HEK293 (cell line): Measurements from ENCODE around the gene RECK.

ENCODE experiments used
- TF ChIP-seq, protein P1 (sequence below): fragments of 450-650 bp; formaldehyde crosslinking; IDR thresholded peaks from 2 replicates; pipeline ENCODE4 v1.5.1; 2016; ENCODE audit warnings: missing biosample characterization, missing genetic modification characterization
- TF ChIP-seq, protein P2 (sequence below): fragments of 450-650 bp; formaldehyde crosslinking; IDR thresholded peaks from 2 replicates; pipeline ENCODE4 v1.5.1; 2016; ENCODE audit warnings: missing biosample characterization, missing genetic modification characterization

DNA sequence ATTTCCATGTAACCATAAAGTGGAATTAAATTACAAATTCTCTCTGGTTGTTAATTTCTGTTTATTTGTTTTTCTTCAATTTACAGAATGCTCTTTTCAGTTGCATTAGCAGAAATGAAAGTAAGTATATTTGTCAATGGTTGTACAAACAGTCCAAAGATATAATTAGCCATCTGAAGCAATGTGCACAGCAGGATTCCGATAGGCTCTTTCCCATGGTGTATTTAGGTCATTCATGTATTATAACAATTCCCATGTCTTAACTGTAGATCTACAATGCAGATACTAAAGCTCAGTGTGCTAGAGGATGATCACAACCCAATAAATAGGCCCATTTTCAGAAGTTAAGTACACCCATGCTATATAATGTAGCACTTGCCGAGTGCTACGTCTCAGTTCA is 43.8 kb downstream of the RECK start:
- TF ChIP-seq, protein P1, sequence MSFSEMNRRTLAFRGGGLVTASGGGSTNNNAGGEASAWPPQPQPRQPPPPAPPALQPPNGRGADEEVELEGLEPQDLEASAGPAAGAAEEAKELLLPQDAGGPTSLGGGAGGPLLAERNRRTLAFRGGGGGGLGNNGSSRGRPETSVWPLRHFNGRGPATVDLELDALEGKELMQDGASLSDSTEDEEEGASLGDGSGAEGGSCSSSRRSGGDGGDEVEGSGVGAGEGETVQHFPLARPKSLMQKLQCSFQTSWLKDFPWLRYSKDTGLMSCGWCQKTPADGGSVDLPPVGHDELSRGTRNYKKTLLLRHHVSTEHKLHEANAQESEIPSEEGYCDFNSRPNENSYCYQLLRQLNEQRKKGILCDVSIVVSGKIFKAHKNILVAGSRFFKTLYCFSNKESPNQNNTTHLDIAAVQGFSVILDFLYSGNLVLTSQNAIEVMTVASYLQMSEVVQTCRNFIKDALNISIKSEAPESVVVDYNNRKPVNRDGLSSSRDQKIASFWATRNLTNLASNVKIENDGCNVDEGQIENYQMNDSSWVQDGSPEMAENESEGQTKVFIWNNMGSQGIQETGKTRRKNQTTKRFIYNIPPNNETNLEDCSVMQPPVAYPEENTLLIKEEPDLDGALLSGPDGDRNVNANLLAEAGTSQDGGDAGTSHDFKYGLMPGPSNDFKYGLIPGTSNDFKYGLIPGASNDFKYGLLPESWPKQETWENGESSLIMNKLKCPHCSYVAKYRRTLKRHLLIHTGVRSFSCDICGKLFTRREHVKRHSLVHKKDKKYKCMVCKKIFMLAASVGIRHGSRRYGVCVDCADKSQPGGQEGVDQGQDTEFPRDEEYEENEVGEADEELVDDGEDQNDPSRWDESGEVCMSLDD = no peak
- TF ChIP-seq, protein P2, sequence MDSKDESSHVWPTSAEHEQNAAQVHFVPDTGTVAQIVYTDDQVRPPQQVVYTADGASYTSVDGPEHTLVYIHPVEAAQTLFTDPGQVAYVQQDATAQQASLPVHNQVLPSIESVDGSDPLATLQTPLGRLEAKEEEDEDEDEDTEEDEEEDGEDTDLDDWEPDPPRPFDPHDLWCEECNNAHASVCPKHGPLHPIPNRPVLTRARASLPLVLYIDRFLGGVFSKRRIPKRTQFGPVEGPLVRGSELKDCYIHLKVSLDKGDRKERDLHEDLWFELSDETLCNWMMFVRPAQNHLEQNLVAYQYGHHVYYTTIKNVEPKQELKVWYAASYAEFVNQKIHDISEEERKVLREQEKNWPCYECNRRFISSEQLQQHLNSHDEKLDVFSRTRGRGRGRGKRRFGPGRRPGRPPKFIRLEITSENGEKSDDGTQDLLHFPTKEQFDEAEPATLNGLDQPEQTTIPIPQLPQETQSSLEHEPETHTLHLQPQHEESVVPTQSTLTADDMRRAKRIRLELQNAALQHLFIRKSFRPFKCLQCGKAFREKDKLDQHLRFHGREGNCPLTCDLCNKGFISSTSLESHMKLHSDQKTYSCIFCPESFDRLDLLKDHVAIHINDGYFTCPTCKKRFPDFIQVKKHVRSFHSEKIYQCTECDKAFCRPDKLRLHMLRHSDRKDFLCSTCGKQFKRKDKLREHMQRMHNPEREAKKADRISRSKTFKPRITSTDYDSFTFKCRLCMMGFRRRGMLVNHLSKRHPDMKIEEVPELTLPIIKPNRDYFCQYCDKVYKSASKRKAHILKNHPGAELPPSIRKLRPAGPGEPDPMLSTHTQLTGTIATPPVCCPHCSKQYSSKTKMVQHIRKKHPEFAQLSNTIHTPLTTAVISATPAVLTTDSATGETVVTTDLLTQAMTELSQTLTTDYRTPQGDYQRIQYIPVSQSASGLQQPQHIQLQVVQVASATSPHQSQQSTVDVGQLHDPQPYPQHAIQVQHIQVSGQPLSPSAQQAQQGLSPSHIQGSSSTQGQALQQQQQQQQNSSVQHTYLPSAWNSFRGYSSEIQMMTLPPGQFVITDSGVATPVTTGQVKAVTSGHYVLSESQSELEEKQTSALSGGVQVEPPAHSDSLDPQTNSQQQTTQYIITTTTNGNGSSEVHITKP (tag by site-specific recombination) = no peak
